Effector memory CD4-positive, alpha-beta T cell (primary cell): ENCODE measurements around the gene TRAPPC5.

Experiments
- DNase-seq, 3 donors: peaks; one replicate each; pipeline ENCODE4 v3.0.0-alpha.2; 2020
- H3K27ac ChIP-seq: 2 replicates; pipeline ENCODE4 v1.7.0; 2013; ENCODE audit warnings: mild to moderate bottlenecking, low read length, moderate library complexity; ENCODE audit not compliant: insufficient read depth, poor library complexity, severe bottlenecking
- H3K27me3 ChIP-seq: replicated peaks from 2 replicates; pipeline ENCODE4 v1.7.0; 2013; ENCODE audit warnings: mild to moderate bottlenecking, low read length; ENCODE audit not compliant: insufficient read depth, control insufficient read depth, poor library complexity, severe bottlenecking
- H3K36me3 ChIP-seq: 2 replicates; pipeline ENCODE4 v1.7.0; 2013; ENCODE audit warnings: mild to moderate bottlenecking, low read length, moderate library complexity; ENCODE audit not compliant: control insufficient read depth, insufficient read depth
- H3K4me1 ChIP-seq: 2 replicates; pipeline ENCODE4 v1.7.0; 2013; ENCODE audit warnings: low read length, mild to moderate bottlenecking; ENCODE audit not compliant: control insufficient read depth, insufficient read depth, poor library complexity, severe bottlenecking
- H3K4me3 ChIP-seq: 2 replicates; pipeline ENCODE4 v1.7.0; 2013; ENCODE audit warnings: low read length, low read depth, mild to moderate bottlenecking; ENCODE audit not compliant: insufficient read depth, poor library complexity, severe bottlenecking
- H3K9me3 ChIP-seq: 2 replicates; pipeline ENCODE4 v1.7.0; 2013; ENCODE audit warnings: mild to moderate bottlenecking, low read length, moderate library complexity; ENCODE audit not compliant: control insufficient read depth

Gene TRAPPC5

GRCh38 chr19:7685546-7686445 is 5.2 kb downstream of the TRAPPC5 start:
- Histone ChIP-seq H3K36me3 (peaks cover 7% of the 10 kb centered on the region), H3K4me3 (no peak overlapping the region), H3K9me3 (no peaks in the 10 kb centered on the region), H3K4me1 (peaks cover 11% of the 10 kb centered on the region), H3K27ac (no peak overlapping the region), H3K27me3 (no peaks in the 10 kb centered on the region)
- DNase-seq, result no peak

- Histone ChIP-seq H3K27ac (no peak overlapping the region), H3K9me3 (no peaks in the 10 kb centered on the region), H3K4me1 (peaks cover under 1% of the 10 kb centered on the region), H3K4me3 (no peak overlapping the region), H3K27me3 (no peaks in the 10 kb centered on the region), H3K36me3 (peaks cover 7% of the 10 kb centered on the region)
- no peak for DNase-seq
Observed at GRCh38 chr19:7687177-7687576, 6.5 kb downstream of the TRAPPC5 start.

DNA sequence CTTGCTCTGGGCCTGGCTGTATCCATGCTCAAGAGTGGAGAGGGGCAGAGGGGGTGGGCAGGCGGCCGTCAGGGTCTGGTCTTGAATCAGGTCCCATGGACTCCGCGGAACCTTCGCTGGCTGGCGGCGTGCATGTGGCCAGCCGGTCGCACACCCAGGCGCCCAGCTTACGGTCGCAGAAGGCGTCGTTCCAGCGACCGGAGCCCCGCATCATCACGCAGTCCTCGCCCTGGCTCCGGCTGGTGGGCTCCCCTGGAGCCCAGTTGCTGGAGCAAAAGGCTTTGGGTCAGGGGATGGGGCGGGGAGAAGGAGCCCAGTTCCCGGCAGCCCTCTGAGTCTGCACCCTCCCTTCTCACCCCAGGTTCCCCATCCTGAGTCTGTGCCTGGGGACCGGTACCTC is 8.5 kb downstream of the TRAPPC5 start:
- Histone ChIP-seq H3K4me1 (no peaks in the 10 kb centered on the region), H3K4me3 (no peak overlapping the region), H3K36me3 (no peaks in the 10 kb centered on the region), H3K27ac (no peak overlapping the region), H3K9me3 (no peaks in the 10 kb centered on the region), H3K27me3 (no peaks in the 10 kb centered on the region)
- no peak for DNase-seq

- Histone ChIP-seq H3K27ac (no peak overlapping the region), H3K9me3 (no peaks in the 10 kb centered on the region), H3K36me3 (no peaks in the 10 kb centered on the region), H3K4me3 (no peak overlapping the region), H3K4me1 (no peaks in the 10 kb centered on the region), H3K27me3 (no peaks in the 10 kb centered on the region)
- no peak for DNase-seq
Observed at GRCh38 chr19:7690779-7691258, 10.2 kb downstream of the TRAPPC5 start.

DNA sequence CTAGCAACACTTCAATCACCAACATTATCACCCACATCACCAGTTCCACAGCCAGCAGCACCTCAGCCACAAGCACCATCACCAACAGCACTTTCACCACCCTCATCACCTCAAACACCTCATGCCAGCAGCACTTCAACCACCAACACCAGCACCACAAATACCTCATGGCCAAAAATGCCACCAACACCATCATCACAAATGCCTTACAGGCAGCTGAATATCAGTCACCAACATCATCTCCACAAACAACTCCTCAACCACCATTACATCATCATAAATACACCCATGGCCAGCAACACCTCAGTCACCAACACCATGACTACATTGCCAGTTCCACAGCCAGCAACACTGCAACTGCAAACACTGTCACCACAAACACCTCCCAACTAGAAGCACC is 10.9 kb downstream of the TRAPPC5 start:
- Histone ChIP-seq H3K36me3 (no peaks in the 10 kb centered on the region), H3K27me3 (no peaks in the 10 kb centered on the region), H3K4me3 (no peak overlapping the region), H3K27ac (no peak overlapping the region), H3K9me3 (no peaks in the 10 kb centered on the region), H3K4me1 (no peaks in the 10 kb centered on the region)
- no peak for DNase-seq

DNA sequence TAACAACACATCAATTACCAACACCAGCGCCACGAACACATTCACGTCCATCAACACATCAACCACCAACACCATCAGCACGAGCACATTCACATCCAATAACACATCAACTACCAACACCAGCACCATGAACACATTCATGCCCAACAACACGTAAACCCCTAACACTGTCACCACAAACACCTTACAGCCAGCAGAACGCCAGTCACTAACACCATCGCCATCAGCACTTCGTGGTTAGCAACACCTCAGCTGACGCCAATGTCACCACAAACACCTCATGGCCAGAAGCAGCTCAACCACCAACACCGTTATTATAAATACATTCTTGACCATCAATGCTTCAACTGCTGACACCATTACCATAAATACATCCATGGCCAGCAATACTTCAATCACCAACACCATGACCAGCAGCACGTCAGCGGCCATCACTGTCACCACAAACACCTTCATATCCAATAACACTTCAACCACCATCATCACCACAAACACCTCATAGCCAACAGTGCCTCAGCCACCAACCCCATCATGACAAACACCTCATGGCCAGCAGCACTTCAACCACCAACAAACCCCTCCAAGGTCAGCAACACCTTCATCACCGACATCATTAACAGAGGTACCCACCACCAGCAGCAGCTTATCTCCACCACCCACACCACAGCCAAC is 11.9 kb downstream of the TRAPPC5 start:
- no peak overlapping the region for H3K4me3 ChIP-seq
- H3K27ac ChIP-seq, result no peak overlapping the region
- H3K4me1 ChIP-seq, result no peaks in the 10 kb centered on the region
- no peaks in the 10 kb centered on the region for H3K9me3 ChIP-seq
- H3K27me3 ChIP-seq, result no peaks in the 10 kb centered on the region
- no peak for DNase-seq
- H3K36me3 ChIP-seq, result no peaks in the 10 kb centered on the region

GRCh38 chr19:7694499-7694898 is 13.9 kb downstream of the TRAPPC5 start:
- H3K36me3 ChIP-seq, result no peaks in the 10 kb centered on the region
- no peak for DNase-seq
- no peak overlapping the region for H3K27ac ChIP-seq
- H3K4me1 ChIP-seq, result no peaks in the 10 kb centered on the region
- H3K9me3 ChIP-seq, result no peaks in the 10 kb centered on the region
- H3K4me3 ChIP-seq, result no peak overlapping the region
- H3K27me3 ChIP-seq, result no peaks in the 10 kb centered on the region

- Histone ChIP-seq H3K36me3 (no peaks in the 10 kb centered on the region), H3K4me1 (no peaks in the 10 kb centered on the region)
Observed at GRCh38 chr19:7697721-7698287, 17.2 kb downstream of the TRAPPC5 start.

DNA sequence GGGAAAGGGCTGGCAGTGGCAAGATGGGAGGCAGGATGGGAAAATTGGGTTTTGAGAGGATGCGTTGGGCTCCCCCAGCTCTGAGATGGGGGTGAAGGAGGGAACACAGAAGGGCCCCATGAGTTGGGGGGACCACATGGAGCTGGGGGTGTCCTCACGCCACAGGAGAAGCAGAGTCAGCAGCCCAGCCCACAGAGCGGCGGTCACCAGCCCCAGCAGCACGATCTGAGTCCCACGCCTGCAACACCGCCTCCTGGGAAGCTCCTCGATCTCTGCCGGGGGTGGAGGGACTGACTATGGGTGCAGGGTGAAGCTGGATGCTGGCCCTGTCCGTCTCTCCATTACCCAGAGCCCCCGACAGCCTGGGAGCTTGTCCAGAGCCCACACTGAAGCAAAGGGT is 17.9 kb downstream of the TRAPPC5 start:
- Histone ChIP-seq H3K9me3 (no peaks in the 10 kb centered on the region), H3K36me3 (no peaks in the 10 kb centered on the region), H3K4me3 (no peak overlapping the region), H3K27me3 (no peaks in the 10 kb centered on the region), H3K4me1 (no peaks in the 10 kb centered on the region), H3K27ac (no peak overlapping the region)
- no peak for DNase-seq

More at GRCh38 chr19:7697721-7698287, 17.2 kb downstream of the TRAPPC5 start:
- DNase-seq, result no peak
- Histone ChIP-seq H3K27ac (no peak overlapping the region), H3K4me3 (no peak overlapping the region), H3K27me3 (no peaks in the 10 kb centered on the region), H3K9me3 (no peaks in the 10 kb centered on the region)

DNA sequence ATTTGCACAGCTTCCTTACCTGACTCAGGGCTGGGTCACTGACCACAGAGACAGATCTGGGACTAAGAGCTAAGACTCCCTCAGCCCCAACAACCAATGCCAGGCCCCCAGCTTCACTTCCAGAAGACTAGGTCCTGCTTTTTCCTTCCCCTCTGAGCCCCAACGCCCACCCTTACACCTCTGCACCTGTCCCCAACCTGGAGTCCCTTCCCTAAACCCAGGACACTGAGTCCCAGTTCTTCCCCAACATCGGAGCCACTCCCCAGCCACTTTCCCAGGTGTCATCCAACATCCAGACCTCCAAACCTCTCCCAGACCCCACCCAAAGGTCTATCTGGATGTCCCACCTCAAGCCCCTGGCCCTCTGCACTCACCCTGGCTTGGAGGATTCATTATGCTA is 18.4 kb downstream of the TRAPPC5 start:
- no peak for DNase-seq
- no peak overlapping the region for H3K27ac ChIP-seq
- H3K9me3 ChIP-seq, result no peaks in the 10 kb centered on the region
- H3K27me3 ChIP-seq, result no peaks in the 10 kb centered on the region
- no peak overlapping the region for H3K4me3 ChIP-seq
- H3K4me1 ChIP-seq, result no peaks in the 10 kb centered on the region
- no peaks in the 10 kb centered on the region for H3K36me3 ChIP-seq
